NCI-H128 (cell line): ENCODE results near the gene ACTR1A.
"Not testable (repeated sequence)": the region's sequence is repeated elsewhere in the genome, so short reads cannot be mapped to it uniquely, and the experiment has no call there.

Experiments used
- DNase-seq: peaks from one replicate; lab custom pipeline; 2025; ENCODE audit not compliant: unreplicated experiment; lab: John Stamatoyannopoulos, UW

Gene ACTR1A

DNA sequence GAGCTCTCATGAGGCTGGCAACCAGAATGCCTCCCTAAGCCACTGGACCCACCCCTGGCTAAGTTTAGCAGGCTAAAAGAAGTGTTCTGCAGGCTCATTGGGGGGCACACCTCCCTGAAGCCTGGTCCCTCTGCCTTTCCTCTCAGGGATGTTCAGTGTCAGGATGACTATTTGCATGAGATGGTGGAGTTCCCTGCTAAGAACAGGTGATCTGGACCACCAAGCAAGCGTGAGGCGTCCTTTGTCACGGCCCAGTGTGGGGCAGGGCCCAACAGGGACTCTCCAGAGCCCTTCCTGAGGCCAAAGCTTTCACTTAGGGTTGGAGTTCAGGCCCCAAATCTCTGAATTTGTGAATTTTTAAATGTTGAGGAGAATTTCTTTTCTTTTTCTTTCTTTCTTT lies 13.2 kb upstream of the ACTR1A start:
- DNase-seq: no peak

DNA sequence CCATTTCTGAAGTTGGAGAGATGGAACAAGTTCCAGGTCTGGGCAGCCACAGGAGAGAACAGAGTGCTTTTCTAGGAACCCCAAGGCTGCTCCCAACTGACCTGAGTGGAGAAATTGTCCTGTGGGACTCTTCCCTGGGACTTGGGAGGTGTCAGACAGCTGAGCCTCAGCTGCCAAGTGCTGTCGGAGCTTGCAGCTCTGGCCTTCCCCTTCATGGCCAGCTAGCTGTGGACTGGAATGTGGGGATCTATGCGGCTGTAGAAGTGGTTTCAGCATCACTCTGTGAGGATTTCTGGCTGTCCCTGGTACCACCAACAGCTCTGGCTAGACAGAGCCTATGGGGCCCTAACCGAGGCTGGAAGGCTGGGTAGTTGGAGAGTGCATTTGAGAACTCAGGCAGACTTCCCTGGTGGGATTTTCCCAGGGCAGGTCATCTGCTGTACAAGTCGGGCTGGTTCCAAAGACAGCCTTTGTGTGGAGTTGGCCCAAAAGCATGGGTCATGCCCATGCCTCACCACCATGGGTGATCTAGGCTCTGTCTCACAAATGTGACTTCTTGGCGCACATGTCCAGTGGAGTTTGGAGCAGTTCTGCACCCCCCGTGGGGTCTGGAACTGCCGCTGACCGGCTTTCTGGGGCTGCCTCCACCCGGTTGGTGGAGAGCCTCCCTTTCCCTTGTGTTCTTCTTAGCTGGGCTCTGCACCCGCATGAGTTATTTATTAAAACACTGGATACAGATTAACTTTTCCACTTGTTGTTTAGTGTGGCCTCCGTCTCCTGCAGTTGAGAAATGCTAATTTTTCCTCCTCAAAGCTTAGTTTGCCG lies 12.2 kb upstream of the ACTR1A start:
- DNase-seq: no peak

DNA sequence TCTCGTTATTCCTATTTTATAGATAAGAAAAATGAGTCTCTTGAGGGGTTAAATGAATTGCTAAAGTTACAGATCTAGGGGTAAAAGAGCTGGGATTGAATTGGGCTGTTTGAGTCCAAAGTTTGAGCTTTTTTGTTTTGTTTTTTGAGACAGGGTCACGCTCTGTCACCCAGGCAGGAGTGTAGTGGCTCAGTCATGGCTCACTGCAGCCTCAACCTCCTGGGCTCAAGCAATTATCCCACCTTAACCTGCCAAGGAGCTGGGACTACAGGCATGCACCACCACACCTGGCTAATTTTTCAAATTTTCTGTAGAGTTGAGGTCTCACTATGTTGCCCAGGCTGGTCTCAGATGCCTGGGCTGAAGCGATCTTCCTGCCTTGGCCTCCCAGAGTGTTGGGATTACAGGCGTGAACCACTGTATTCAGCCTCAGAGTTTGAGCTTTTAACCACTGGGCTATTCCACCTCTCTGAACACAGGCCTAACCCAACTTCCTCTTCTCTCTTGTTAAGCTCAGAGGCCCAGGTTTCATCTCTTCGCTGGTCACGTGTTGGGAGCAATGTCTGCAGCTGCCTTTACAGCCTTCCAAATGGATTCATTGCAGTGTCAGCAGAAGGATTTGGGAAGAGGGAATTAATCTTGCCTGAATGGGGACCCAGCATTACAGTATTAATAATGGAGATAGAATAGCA lies 9.2 kb upstream of the ACTR1A start:
- no peak for DNase-seq

DNA sequence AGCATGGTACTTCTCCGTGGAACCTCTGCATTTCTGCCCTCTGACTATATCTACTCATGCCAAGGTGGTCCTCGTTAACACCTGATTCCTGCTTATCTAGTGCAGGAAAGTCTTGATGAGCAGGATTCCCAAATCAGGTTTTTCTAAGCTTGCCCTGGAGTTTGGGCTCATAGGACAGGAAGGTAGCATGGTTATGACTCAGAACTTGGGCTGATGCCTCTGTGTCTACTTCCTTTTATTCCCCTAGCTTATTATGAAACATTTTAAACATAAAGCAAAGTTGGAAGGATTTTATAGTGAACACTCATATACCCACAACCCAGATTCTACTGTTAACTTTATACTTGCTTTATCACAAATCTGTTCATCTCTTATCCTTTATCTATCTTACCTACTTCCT lies 6.9 kb upstream of the ACTR1A start:
- DNase-seq: no peak

DNA sequence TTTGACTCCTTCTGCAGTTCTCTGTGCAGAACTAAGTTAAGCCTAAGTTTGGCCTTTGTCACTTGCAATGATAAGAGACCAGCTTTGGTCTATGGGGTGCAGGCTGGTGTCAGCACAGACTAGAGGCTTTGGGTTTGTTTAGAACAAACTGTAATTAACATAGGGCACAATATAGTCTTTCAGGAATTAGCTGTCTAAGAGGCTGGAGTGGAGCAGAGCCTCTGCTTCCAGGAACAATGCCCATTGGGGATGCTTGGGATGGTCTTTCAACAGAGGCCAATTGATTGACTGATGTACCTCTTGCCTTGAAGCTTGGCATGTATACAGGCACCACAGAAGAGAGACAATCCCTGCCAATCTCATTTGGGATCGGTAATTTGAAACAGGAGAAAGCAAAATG lies 6.0 kb upstream of the ACTR1A start:
- no peak for DNase-seq

DNA sequence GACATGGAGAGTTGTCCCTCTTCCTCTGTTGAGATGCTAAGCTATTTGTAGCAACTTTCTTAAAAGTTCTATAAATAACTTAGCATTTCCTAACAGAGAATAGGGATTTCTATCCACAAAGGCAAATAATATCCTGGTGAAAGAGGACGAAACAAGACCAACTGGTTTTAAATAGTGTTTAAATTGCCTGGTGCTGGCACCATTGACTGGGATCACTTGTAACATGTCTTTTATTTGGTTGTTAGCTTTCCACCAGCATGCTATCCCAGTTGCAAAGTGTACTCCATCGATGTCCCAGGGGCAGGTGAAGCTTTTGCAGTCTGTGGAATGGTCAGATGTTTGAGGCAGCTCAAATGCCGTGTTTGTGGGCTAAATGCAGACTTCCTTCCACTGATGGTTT lies 5.0 kb upstream of the ACTR1A start:
- DNase-seq: no peak

DNA sequence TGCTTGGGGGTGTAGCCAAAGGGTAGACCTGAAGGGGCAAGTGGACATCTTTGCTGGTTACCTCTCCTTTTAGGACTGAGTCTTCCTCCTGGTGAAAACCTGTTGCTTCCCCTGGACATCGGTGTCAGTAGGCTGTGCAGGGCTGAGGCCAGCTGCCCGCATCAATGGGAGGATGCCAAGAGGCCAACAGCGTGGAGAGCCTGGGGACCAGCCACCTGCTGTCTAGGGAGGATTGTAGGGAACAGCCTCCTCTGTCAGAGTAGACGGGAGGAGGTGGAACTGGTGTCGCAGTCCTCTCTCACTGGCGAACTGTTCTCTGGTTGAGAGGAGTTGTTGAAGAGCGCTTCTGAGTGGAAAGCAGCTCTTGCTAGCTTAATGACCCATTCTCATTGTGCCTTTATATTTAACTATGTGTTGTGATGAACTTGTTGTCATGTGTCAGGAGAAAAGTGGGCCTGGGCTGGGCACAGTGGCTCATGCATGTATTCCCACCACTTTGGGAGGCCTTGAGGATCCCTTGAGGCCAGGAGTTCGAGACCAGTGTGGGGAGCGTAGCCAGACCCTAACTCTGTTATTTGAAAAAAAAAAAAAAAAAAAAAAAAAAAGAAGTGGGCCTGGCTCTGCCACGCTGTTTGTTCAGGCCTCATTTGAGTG lies 3.1 kb upstream of the ACTR1A start:
- DNase-seq: no peak

DNA sequence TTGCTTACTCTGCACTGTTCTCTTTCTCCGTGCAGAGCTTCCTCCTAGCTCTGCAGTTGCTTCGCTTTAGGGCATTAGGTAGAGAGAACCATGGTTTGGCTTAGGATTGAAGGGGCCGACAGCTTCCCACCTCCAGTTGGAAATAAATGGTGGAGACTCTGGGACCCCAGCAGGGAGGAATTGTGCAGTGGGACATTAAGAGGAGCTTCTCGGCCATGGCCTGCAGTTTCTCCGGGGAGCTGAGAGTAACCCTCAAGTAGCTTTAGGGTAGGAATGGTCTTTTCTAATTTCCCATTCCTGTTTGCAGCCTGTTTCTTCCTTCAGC lies 2.4 kb upstream of the ACTR1A start:
- no peak for DNase-seq

DNA sequence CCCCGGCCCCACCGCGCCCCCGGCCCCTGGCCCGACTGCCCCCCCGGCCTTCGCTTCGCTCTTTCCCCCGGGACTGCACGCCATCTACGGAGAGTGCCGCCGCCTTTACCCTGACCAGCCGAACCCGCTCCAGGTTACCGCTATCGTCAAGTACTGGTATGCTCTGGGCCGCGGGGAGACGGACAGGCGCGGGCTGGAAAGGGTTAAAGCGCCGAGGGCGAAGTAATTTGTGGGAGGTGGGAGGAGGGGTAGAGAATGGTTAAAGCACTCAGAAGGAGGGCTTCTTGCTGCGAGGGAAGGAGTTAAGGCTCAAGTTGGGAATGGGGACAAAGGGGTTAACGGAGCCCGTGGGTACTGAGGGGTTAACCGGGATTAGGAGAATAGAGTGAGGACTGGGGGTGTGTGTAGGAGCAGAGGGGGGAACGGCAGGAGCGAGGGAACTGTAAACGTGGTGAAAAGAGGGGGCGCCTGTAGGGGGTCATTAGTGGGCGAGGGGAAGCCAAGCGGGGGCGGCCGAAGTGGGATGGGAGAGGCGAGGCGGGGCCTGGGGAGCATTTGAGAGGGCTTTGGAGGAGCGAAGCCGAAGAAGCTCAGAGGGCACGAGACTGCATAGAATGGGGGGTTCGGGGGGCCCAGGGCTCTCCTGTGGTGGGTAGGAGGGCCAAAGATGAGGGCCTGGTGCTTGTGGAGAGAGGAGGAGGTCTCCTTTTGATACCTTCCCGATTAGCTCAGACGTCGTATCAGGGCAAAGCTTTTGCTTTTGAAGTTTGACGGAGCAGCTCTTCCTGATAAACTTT lies 1.9 kb upstream of the ACTR1A start:
- DNase-seq: no peak

DNA sequence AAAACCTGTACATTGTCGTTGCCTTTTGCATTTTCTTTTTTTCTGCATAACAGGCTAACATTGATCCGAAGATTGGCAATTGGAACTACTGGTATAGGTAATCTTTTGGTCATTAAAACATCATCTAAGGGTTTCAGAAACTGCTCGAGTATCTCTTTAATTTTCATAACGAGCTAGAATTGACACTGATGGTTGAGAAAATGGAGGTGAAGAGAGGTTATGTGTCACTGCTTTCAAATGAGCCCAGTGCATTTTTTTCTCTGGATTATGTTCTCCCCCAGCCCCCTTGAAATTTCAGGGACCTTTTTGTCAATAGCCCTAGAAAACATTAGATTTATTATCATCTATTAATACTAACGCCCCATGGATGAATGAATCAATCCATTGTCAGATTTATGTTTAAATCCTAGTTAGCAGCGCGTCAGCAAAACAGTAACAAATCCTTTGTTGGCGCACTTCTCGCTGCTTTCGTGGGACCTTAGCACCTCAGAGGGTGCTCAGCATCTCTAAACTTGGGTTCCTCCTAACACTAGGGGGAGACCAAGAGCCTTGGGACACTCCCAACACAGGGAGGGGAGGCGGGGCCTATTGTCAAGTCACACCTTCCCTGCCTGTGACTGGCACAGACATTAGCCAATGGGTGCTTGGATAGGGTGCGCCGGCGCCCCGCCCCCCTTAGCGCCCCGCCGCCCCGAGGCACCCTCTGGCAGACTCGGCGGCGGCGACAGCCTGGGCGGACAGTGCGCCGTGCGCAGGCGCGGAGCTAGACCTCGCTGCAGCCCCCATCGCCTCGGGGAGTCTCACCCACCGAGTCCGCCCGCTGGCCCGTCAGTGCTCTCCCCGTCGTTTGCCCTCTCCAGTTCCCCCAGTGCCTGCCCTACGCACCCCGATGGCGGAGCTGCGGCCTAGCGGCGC lies 1.0 kb upstream of the ACTR1A start, which contains the start of gene SUFU:
SUFU (plus strand) TSS at position 709 of the 915 bp plus-strand sequence; CDS start at position 890, 181 bp downstream.
- DNase-seq: peak; percentile 92

DNA sequence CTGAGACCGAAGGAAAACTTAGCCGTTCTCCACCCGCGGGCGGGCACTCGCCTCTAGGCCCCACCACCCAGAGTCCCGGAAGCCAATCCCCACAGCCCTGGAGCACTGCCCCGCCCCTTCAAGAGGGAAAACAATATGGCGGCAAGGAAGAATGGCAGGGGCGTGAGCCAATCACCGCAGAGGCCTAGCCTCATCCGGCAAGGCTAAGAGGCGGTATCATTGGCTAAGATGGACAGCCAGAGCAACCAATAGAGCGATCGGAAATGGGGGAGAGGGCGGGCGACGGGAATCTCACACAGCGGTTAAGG lies 529 bp downstream of the ACTR1A start:
- DNase-seq: peak; percentile 94

DNA sequence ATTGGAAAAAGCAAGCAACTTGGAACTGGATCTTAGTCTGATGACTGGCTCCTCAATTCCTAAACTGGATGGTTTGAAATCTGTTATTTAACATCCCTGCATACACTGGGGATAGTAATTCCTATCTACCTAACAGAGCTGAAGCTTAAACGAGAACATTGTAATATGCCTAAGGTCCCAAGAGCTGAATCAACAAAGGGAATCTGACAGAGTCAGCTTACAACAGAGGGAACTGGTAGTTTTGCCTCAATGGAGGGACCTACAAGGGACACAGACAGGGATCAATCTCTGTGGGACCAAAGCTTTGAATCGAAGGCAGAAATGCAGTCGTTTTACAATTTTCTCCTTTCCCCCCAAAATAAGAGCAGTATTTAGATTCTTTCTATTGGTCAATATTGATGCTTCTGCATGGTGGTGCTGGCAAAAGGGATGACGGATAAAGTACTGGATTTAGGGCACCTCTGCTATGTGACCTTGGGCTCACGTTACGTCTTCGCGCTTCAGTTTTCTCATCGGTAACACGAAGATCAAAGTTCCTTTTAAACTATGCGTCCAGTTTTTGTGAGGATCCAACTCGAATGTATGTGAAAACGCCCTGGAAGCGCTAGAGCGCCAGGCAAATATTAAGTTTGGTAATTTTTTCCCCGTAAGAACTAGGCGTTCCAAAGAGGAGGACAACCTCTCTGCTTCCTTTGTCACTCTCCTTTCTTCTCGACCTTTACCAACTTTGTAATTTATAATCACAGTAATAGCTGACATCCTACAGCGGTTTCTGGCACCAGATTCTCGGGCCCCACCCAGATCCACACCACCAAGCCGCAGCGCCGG lies 1.1 kb downstream of the ACTR1A start:
- DNase-seq: no peak

DNA sequence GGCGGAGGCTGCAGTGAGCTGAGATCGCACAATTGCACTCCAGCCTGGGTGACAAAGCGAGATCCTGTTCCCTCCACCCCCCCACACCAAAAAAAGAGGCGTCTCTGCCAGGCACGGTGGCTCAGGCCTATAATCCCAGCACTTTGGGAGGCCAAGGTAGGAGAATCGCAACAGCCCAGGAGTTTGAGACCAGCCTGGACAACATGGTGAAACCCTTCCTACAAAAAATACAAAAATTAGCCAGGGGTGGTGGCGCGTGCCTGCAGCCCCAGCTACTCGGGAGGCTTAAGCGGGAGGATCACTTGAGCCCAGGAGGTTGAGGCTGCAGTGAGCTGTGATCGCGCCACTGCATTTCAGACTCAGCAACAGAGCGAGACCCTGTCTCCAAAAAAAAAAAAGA lies 1.8 kb downstream of the ACTR1A start:
- DNase-seq: not testable (repeated sequence)

DNA sequence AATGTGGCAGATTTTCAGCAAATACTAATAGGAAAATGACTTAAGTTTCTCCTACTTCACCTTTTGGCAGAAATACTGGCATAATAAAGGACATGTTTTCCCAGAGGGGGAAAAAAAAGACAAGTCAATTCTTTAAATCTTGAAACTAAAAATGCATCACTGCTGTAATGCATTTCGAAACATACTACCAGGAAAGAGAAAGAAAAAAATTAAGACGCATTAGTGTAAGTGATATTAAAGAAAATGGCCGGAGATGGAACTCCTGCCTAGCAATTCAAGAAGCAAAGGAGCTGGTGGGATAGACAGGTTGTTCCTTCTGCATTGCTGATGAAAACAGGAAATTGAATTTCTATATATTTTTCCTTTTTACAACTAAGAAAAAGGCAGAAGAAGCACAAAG lies 3.2 kb downstream of the ACTR1A start:
- DNase-seq: no peak

DNA sequence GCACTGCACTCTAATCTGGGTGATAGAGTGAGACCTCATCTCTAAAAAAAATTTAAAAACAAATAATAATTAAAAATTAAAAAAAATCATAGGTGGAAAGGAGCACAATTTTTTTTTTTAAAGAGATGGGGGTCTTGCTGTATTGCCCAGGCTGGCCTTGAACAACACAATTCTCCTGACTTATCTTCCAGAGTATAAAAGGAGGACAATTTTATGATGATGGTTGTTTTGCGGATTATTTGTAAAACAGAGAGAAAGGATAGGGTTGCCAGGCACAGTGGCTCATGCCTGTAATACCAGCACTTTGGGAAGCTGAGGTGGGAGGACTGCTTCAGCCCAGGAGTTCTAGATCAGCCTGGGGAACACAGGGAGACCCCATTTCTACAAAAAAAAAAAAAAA lies 5.0 kb downstream of the ACTR1A start:
- no peak for DNase-seq

DNA sequence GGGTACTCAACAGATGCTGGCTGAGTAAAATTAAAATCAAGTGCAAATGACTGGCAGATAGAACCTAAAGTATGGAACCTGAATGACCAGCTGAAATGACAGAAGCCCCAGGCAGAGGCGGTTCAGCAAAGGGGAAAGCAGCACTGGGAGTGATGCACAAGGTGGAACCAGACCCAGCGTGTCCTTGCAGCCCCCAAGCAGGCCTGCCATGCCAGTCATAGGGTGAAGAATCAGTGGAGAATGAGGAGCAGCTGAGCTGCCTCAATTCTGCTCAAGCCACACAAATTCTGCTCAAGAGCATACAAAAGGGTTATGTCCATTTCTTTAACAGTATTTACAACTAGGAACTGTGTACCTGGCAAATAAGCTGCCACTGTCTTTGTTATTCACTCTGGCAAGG lies 8.7 kb downstream of the ACTR1A start:
- no peak for DNase-seq

DNA sequence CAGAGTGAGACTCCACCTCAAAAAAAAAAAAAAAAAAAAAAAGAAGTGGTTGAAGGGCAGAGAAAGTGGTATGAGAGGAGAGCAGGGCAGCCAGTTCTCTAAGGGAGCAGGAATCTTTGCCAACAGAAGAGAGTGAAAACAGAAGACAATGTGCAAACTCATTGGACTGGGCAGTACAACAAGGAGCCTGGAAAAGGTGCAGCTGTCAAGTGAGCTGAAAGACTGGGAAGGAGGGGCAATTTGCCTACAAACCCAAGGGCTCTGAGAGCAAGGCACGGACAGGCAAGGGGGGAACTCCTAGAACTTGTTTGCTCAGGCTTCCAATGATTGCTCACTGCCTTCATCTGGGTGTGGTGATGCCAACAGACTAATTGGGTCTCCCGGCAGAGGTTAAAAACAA lies 9.5 kb downstream of the ACTR1A start:
- DNase-seq: no peak

DNA sequence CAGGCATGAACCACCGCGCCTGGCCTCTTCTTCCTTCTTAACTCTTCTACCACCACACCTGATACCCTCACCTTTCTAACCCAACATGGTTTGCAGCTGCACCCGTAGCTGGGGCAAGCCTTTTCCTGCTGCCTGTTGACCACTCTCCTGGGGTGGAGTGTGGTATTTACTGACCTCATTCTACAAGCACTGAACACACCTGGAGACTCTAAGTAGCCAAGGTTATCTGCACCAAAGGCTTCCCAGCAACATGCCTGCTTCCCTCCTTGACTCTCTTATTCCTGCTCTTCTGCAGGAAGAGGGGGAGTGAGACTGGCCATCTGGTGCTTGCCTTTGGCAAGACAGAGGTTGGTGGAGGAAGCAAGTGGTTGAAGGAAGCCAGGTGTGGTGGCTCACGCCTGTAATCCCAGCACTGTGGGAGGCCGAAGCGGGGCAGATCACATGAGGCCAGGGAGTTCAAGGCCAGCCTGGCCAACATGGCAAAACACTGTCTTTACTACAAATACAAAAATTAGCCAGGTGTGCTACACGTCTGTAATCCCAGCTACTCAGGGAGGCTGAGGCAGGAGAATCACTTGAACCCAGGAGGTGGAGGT lies 10.1 kb downstream of the ACTR1A start:
- DNase-seq: no peak

DNA sequence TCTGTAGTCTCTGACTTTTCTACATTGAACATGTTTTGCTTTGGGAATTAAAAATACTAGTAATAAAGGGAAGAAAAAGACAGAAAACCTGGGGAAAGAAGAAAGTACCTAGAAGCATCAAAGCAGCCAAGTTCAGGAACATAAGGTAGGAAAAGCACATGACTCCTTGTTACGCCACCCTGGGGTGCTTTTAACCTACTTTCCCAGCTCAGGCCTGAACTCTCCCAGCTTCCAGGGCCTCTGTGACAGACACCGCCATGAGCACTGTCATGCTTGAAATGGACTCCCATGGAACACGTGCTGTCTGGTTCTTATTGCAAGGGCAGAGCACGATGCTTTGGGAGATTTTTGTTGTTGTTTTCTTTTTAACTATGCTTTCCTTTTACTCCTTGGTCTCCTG lies 11.4 kb downstream of the ACTR1A start:
- DNase-seq: no peak
